Testis (tissue), 2 donors: Measurements from ENCODE around the gene ITGAE.

Source experiments
- POLR2A ChIP-seq: fragments of 450-650 bp; IDR thresholded peaks from one replicate; pipeline ENCODE4 v1.6.1; 2017; ENCODE audit warnings: antibody characterized with exemption, mild to moderate bottlenecking, moderate library complexity
- TF ChIP-seq, protein P1 (sequence below), 3 experiments: fragments of 450-650 bp in 2 of 3; fragments of 200-600 bp in 1 of 3; sonication (generic) in 1 of 3; IDR thresholded peaks; one replicate each; pipeline ENCODE4 v1.5.1; 2016 to 2019; ENCODE audit warnings: antibody characterized with exemption in 3 of 3, mild to moderate bottlenecking in 2 of 3, moderate library complexity in 1 of 3

DNA sequence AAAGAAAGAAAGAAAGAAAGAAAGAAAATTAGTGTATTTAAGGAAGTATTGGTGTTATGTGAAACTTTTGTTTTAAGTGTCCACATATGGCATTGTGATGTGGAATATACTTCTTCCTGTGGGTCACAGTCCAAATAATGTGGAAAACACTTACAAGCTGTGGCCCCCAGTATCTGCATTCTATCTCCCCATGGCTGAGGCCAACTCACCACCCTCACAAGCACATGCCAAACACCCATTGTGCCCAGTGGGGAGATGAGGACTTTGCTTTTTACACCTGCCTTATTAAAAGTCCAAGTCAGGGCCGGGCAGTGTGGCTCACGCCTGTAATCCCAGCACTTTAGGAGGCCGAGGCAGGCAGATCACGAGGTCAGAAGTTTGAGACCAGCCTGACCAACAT is 101.0 kb downstream of the ITGAE start:
- TF ChIP-seq, protein P1, sequence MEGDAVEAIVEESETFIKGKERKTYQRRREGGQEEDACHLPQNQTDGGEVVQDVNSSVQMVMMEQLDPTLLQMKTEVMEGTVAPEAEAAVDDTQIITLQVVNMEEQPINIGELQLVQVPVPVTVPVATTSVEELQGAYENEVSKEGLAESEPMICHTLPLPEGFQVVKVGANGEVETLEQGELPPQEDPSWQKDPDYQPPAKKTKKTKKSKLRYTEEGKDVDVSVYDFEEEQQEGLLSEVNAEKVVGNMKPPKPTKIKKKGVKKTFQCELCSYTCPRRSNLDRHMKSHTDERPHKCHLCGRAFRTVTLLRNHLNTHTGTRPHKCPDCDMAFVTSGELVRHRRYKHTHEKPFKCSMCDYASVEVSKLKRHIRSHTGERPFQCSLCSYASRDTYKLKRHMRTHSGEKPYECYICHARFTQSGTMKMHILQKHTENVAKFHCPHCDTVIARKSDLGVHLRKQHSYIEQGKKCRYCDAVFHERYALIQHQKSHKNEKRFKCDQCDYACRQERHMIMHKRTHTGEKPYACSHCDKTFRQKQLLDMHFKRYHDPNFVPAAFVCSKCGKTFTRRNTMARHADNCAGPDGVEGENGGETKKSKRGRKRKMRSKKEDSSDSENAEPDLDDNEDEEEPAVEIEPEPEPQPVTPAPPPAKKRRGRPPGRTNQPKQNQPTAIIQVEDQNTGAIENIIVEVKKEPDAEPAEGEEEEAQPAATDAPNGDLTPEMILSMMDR (IDR thresholded peaks at IDR 0.05) = no peak
- no peak for TF ChIP-seq POLR2A
